Common myeloid progenitor, CD34-positive (primary cell): Measurements from ENCODE around the gene CACFD1.

Source experiments
- CTCF ChIA-PET: fragments of 350-600 bp; sonication (Branson Sonifier 250); formaldehyde crosslinking; loops from one replicate; lab custom pipeline; 2021; ENCODE audit warnings: antibody characterized with exemption; lab: Charles Lee
- POLR2A ChIA-PET: fragments of 350-600 bp; sonication (Branson Sonifier 250); formaldehyde crosslinking; loops from one replicate; lab custom pipeline; 2021; ENCODE audit warnings: antibody characterized with exemption; lab: Charles Lee
- DNase-seq, 3 donors: peaks; one replicate each; pipeline versions ENCODE4 v3.0.0 to v3.0.0-alpha.2; 2013
- H3K27ac ChIP-seq, 2 experiments: 1 replicate in 1 of 2; 2 replicates in 1 of 2; pipeline ENCODE4 v1.7.0; 2013; ENCODE audit warnings: inconsistent platforms in 2 of 2, low read length in 2 of 2, mild to moderate bottlenecking in 2 of 2, low read depth in 1 of 2, moderate library complexity in 1 of 2; ENCODE audit not compliant: severe bottlenecking in 2 of 2, insufficient read depth in 1 of 2, poor library complexity in 1 of 2
- H3K27me3 ChIP-seq, 5 experiments: replicated peaks in 2 of 5; 1 replicate in 3 of 5; 2 replicates in 2 of 5; pipeline versions ENCODE4 v1.6.1 to v1.7.0; 2013; ENCODE audit warnings: low read length in 4 of 5, mild to moderate bottlenecking in 2 of 5, moderate library complexity in 2 of 5, inconsistent platforms in 1 of 5; ENCODE audit not compliant: insufficient read depth in 5 of 5, control insufficient read depth in 4 of 5
- H3K36me3 ChIP-seq, 4 experiments: 1 replicate in 2 of 4; 2 replicates in 2 of 4; pipeline versions ENCODE4 v1.6.1 to v1.7.0; 2013; ENCODE audit warnings: low read length in 3 of 4, control low read depth in 1 of 4, mild to moderate bottlenecking in 1 of 4; ENCODE audit not compliant: control insufficient read depth in 4 of 4, insufficient read depth in 4 of 4
- H3K4me1 ChIP-seq, 4 experiments: 1 replicate in 3 of 4; 2 replicates in 1 of 4; pipeline versions ENCODE4 v1.6.1 to v1.7.1; 2013; ENCODE audit warnings: low read length in 3 of 4, mild to moderate bottlenecking in 3 of 4, control low read depth in 1 of 4, inconsistent platforms in 1 of 4, moderate library complexity in 1 of 4; ENCODE audit not compliant: control insufficient read depth in 4 of 4, insufficient read depth in 4 of 4; ENCODE audit errors: control extremely low read depth in 1 of 4
- H3K4me3 ChIP-seq, 7 experiments: 1 replicate in 4 of 7; 2 replicates in 3 of 7; pipeline versions ENCODE4 v1.5.1 to v1.7.0; 2013; ENCODE audit warnings: mild to moderate bottlenecking in 7 of 7, low read length in 6 of 7, moderate library complexity in 6 of 7, inconsistent platforms in 2 of 7, low read depth in 2 of 7, control low read depth in 1 of 7; ENCODE audit not compliant: insufficient read depth in 4 of 7, control insufficient read depth in 1 of 7; ENCODE audit errors: extremely low read depth in 1 of 7
- H3K9me3 ChIP-seq, 5 experiments: 1 replicate in 4 of 5; 2 replicates in 1 of 5; pipeline versions ENCODE4 v1.6.1 to v1.7.1; 2013; ENCODE audit warnings: low read length in 4 of 5, mild to moderate bottlenecking in 2 of 5, inconsistent platforms in 1 of 5, low read depth in 1 of 5, moderate library complexity in 1 of 5; ENCODE audit not compliant: control insufficient read depth in 4 of 5, insufficient read depth in 2 of 5; ENCODE audit errors: control extremely low read depth in 1 of 5
- WGBS: methylation state at CpG from one replicate; pipeline ENCODE4 v1.1.5; 2013; ENCODE audit not compliant: insufficient coverage; 5-methylcytosine and 5-hydroxymethylcytosine counted together

CACFD1 gene

DNA sequence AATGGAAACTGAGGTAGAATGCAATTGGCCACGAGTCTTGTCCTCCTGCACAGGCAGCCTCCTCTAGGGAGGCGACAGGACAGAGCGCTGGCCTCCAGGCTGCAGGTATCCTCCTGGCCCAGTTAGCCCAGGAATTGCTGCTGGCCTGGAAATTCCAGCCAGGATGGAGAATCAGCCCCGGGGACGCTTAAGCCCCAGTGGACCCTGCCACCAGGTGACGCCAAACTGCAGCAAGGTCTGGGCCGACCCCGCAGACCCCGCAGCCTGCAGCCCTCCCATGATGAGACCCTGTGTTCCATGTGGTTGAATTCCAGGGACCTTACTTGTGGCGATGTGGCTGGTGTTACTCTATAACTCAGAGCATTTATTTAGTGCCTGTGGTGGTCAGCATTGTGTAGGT, 7.3 kb downstream of the CACFD1 start:
- WGBS, result 97% methylated on average over 8 of the region's 10 CpGs
- H3K36me3 ChIP-seq, result peaks cover 0 to 8% (median 2%) of the 10 kb centered on the region in 4 experiments
- H3K9me3 ChIP-seq, result no peaks in the 10 kb centered on the region
- POLR2A ChIA-PET, result no interaction called here
- CTCF ChIA-PET, result no interaction called here
- no peaks in the 10 kb centered on the region for H3K27me3 ChIP-seq
- peaks cover 0 to 14% (median 5%) of the 10 kb centered on the region in 4 experiments for H3K4me1 ChIP-seq
- no peak overlapping the region for H3K27ac ChIP-seq
- H3K4me3 ChIP-seq, result no peak overlapping the region
- no peak for DNase-seq

DNA sequence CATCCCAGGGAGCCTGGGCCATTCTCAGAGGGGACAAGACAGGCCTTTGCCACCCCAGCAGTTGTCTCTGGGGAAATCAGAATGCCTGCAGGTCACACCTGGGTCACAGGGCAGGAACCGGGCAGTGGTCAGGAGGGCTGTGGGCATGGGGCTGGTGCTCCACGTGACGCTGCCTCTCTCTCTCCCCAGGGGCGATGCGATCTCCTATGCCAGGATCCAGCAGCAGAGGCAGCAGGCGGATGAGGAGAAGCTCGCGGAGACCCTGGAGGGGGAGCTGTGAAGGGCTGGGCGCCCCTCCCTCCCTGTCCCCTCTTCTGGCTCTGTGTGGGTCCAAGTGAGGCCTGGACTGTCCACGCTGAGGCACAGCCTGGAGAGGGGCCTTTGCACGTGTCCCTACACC, 8.6 kb downstream of the CACFD1 start:
- Histone ChIP-seq H3K27ac (no peak overlapping the region), H3K36me3 (peaks cover 0 to 13% (median 2%) of the 10 kb centered on the region in 4 experiments), H3K4me3 (no peak overlapping the region), H3K4me1 (peaks cover 0 to 27% (median 17%) of the 10 kb centered on the region in 4 experiments), H3K27me3 (no peaks in the 10 kb centered on the region), H3K9me3 (no peaks in the 10 kb centered on the region)
- 100% methylated on average over 8 of the region's 11 CpGs for WGBS
- no peak for DNase-seq
- POLR2A ChIA-PET, result no interaction called here
- CTCF ChIA-PET, result no interaction called here

- peaks cover 0 to 32% (median 23%) of the 10 kb centered on the region in 4 experiments for H3K4me1 ChIP-seq
- ChIA-PET CTCF (no interaction called here), POLR2A (no interaction called here)
- no peak overlapping the region for H3K4me3 ChIP-seq
- 93% methylated on average over 5 of the region's 6 CpGs for WGBS
- H3K27me3 ChIP-seq, result no peaks in the 10 kb centered on the region
- no peaks in the 10 kb centered on the region for H3K9me3 ChIP-seq
- no peak overlapping the region for H3K27ac ChIP-seq
- H3K36me3 ChIP-seq, result peaks cover 0 to 13% (median 2%) of the 10 kb centered on the region in 4 experiments
- no peak for DNase-seq
Measured at GRCh38 chr9:133468777-133469421, 9.1 kb downstream of the CACFD1 start.

GRCh38 chr9:133470427-133470924, 10.7 kb downstream of the CACFD1 start:
- ChIA-PET POLR2A (no interaction called here), CTCF (no interaction called here)
- no peaks in the 10 kb centered on the region for H3K27me3 ChIP-seq
- DNase-seq, result no peak
- peaks cover 0 to 48% (median 39%) of the 10 kb centered on the region in 4 experiments for H3K4me1 ChIP-seq
- no peak overlapping the region for H3K27ac ChIP-seq
- H3K36me3 ChIP-seq, result peaks cover 0 to 20% (median 2%) of the 10 kb centered on the region in 4 experiments
- 98% methylated on average over 15 of the region's 16 CpGs for WGBS
- H3K9me3 ChIP-seq, result no peaks in the 10 kb centered on the region
- H3K4me3 ChIP-seq, result no peak overlapping the region

- CTCF ChIA-PET, result no interaction called here
- Histone ChIP-seq H3K27me3 (no peaks in the 10 kb centered on the region), H3K9me3 (no peaks in the 10 kb centered on the region), H3K4me1 (peaks cover 0 to 53% (median 44%) of the 10 kb centered on the region in 4 experiments), H3K36me3 (peaks cover 0 to 21% (median 2%) of the 10 kb centered on the region in 4 experiments), H3K27ac (no peak overlapping the region), H3K4me3 (no peak overlapping the region)
- no peak for DNase-seq
- POLR2A ChIA-PET, result no interaction called here
- 69% methylated on average over 6 of the region's 7 CpGs for WGBS
Measured at GRCh38 chr9:133470988-133471387, 11.2 kb downstream of the CACFD1 start.

GRCh38 chr9:133471551-133472276, 11.9 kb downstream of the CACFD1 start:
- WGBS, result 91% methylated on average over 26 of the region's 27 CpGs
- H3K4me3 ChIP-seq, result no peak overlapping the region

GRCh38 chr9:133472277-133472645, 12.5 kb downstream of the CACFD1 start:
- H3K36me3 ChIP-seq, result peaks cover 0 to 24% (median 2%) of the 10 kb centered on the region in 4 experiments

More at GRCh38 chr9:133471551-133472276, 11.9 kb downstream of the CACFD1 start:
- Histone ChIP-seq H3K4me1 (peaks cover 0 to 60% (median 48%) of the 10 kb centered on the region in 4 experiments), H3K36me3 (peaks cover 0 to 23% (median 2%) of the 10 kb centered on the region in 4 experiments), H3K27me3 (no peaks in the 10 kb centered on the region), H3K27ac (no peak overlapping the region), H3K9me3 (no peaks in the 10 kb centered on the region)
- POLR2A ChIA-PET, result no interaction called here
- no peak for DNase-seq
- CTCF ChIA-PET, result no interaction called here

More at GRCh38 chr9:133472277-133472645, 12.5 kb downstream of the CACFD1 start:
- DNase-seq, result no peak
- no peaks in the 10 kb centered on the region for H3K27me3 ChIP-seq
- no peak overlapping the region for H3K4me3 ChIP-seq
- no peaks in the 10 kb centered on the region for H3K9me3 ChIP-seq
- H3K4me1 ChIP-seq, result peaks cover 0 to 64% (median 51%) of the 10 kb centered on the region in 4 experiments
- H3K27ac ChIP-seq, result no peak overlapping the region
- WGBS, result 100% methylated on average over 6 of the region's 11 CpGs
- ChIA-PET POLR2A (no interaction called here), CTCF (no interaction called here)
